ENCODE data around the gene SPEM3.

Gene SPEM3

DNA sequence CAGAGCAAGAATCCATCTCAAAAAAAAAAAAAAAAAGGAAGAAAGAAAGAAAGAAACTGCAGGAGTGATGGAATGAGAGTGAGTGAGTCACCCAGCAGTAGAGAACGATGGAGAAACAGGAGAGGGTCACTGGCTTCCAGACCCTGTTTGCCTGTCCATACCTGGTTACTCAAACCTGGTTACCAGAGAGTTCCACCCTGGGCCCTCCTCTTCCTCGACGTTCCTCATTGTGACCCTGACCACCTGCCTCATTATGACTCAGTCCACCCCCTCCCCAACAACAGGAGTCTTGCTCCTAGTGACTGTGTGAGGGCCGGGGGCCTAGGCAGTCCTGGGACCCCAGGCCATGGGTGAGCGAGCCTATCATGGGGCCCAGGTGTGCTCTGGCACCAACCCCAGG lies at the start of gene SPEM3:
SPEM3 (plus strand) TSS at position 301 of the 400 bp plus-strand sequence; CDS start at position 347, 46 bp downstream.
- no peak for DNase-seq

DNA sequence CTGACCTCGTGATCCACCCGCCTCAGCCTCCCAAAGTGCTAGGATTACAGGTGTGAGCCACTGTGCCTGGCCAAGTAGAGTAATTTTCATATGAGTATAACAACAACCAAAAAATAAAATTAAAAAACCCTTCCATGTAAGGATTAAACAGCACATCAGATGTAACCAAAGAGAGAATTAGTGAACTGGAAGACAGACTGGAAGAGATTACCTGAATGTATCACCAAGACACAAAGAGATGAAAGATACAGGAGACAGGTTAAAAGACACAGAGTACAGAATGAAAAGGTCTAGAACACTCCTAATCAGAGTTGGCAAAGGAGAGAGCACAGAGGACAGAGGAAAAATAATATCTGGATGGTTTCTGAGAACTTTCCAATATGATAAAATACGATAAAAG lies 49.5 kb upstream of the SPEM3 start:
- DNase-seq: no peak

GRCh38 chr17:7380321-7380720 lies 48.3 kb upstream of the SPEM3 start:
- no peak for DNase-seq

- DNase-seq: no peak
Measured at GRCh38 chr17:7380855-7381683, 47.6 kb upstream of the SPEM3 start, which contains the start of gene TNK1. Gene TNK1, plus strand, starts transcription at chr17:7381089. Its CDS starts 1,838 bp downstream, at chr17:7382927.

- DNase-seq: no peak
Measured at GRCh38 chr17:7382901-7383300, 45.8 kb upstream of the SPEM3 start.

- no peak for DNase-seq
Measured at GRCh38 chr17:7383371-7383741, 45.3 kb upstream of the SPEM3 start.

DNA sequence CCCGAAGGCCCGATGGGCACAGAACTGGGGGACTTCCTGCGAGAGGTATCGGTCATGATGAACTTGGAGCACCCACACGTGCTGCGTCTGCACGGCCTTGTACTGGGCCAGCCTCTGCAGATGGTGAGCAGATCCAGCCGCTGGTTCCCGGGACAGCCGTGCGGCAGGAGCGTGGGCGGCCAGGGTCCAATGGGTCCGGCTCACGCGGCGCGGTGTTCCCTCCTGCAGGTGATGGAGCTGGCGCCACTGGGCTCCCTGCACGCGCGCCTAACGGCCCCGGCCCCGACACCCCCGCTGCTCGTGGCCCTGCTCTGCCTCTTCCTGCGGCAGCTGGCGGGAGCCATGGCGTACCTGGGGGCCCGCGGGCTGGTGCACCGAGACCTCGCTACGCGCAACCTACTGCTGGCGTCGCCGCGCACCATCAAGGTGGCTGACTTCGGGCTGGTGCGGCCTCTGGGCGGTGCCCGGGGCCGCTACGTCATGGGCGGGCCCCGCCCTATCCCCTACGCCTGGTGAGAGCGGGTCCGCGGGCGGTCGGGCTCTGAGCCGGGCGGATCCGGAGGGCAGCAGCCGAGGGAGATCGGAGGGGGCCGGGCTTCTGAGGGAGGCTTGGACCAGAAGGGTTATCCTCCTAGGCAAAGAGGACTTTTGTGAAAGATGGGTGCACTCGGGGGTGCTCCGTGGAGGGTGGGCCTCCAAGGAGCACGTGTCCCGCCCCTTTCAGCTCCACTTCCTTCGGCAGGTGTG lies 44.7 kb upstream of the SPEM3 start:
- DNase-seq: peak; percentile 78

DNA sequence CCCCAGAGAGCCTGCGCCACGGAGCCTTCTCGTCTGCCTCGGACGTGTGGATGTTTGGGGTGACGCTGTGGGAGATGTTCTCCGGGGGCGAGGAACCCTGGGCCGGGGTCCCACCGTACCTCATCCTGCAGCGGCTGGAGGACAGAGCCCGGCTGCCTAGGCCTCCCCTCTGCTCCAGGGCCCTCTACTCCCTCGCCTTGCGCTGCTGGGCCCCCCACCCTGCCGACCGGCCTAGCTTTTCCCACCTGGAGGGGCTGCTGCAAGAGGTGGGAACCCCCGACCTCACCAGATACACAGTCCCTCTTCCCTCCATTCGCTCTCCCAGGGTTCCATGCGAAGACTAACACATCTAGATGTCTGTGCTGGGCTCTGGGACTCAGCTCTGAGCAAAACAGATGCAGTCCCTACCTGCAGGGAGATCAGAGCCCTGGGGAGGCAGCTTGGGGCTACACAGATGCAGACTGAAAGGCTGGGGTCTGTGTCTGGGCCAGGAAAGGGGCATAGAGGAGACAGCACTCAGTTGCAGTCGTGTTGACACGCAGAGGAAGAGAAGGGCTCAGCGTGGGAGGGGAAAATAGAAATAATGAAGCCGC lies 44.1 kb upstream of the SPEM3 start:
- no peak for DNase-seq

DNA sequence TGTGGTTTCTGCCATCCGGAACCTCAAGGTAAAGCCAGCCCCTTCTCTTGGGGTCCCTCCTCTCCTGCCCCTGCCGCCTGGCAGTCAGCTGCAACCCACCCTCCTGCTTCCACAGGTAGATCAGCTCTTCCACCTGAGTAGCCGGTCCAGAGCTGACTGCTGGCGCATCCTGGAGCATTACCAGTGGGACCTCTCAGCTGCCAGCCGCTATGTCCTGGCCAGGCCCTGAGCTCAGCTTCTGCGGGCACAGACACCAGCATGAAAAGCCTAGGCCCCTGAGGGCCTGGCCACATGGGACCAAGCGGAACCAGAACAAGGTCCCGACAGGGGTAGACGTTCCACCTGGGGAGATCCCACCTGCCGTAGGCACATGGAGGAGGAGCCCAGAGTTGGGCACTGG lies 39.8 kb upstream of the SPEM3 start:
- no peak for DNase-seq

DNA sequence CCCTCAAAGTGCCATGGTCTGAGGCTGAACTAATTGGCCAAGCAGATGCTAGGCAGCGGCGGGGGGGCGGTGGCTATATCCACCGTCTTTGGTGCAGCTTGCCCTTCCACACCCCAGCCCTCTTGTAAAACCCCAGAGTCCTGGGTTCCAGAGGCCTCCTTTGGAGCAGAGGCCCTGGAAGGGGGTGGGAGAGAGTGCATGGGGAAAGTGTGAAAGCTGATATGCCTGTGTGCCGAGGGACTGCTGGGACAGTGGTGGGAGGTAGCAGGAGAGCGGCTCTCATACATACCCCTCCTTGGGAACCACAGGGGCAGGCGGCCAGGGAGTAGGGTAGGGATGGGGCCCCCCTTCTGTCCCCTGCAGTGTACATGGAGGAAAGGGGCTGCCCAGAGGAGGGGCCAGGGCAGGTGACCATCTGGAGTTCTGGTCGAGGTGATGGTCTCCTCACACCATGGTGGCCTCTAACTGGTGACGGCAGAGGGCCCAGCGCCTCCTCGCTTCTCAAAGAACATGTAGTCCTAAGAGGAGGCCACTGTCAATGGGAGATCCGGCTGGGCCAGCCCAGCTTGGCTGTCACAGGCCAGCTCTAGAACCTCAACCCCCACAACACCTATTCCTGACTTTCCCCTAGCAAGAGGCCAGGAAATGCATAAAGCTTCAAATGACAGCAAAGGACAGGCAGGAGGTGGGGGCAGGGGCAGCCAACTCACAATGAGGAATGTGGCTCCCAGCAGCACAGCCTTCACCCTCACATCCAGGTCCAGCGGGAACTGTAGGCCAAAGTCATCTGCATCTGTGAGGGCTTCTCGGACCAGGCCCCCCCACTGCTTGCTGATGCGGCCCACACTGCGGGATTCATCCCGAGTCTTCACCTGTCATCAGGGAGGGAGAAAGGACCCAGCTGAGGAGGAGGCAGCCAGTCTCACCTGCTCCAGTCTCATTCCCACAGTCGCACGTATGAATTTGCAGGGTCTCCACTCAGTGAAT lies 38.4 kb upstream of the SPEM3 start:
- no peak for DNase-seq

GRCh38 chr17:7391307-7391706 lies 37.4 kb upstream of the SPEM3 start:
- no peak for DNase-seq

DNA sequence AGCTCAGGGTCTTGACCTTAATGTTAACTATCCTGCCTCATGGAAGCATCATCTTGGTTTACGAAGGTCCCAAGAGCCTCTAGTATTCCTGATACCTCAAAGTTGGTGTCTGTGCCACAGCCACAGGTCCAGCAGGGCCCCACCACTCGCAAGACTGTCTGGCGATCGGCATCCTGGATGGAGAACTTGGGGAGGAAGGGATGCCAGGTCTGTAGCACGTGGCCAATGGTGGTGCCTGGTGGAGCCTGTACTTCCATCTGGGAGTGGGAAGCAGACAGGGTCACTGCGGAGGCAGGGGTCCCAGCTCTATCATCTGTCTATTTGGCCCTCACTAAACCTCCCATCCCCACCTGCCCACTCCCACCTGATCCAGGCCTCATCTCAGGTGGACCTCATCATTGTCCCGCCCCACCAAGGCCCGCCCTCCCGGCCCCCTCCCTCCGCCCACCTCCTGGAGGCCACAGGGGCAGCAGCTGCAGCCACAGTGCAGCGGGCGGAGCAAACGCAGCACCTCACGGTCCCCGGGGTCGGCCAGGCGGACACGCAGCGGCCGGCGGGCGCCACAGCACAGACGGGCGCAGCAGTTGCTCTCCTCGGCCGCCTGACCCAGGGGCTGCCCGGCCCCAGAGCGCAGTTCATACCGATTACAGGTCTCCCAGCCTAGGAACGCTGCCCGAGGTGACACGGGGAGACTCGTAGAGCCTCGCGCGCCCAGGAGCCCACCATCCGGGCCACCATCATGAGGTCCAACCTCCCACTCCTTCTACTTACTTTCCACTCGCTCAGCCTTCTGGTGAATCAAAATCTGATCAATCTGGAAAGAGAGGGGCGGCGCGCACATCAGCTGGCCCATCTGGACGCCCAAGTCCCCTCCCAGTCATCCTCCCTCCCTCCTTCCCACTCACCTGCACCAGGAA lies 35.7 kb upstream of the SPEM3 start:
- DNase-seq: no peak

DNA sequence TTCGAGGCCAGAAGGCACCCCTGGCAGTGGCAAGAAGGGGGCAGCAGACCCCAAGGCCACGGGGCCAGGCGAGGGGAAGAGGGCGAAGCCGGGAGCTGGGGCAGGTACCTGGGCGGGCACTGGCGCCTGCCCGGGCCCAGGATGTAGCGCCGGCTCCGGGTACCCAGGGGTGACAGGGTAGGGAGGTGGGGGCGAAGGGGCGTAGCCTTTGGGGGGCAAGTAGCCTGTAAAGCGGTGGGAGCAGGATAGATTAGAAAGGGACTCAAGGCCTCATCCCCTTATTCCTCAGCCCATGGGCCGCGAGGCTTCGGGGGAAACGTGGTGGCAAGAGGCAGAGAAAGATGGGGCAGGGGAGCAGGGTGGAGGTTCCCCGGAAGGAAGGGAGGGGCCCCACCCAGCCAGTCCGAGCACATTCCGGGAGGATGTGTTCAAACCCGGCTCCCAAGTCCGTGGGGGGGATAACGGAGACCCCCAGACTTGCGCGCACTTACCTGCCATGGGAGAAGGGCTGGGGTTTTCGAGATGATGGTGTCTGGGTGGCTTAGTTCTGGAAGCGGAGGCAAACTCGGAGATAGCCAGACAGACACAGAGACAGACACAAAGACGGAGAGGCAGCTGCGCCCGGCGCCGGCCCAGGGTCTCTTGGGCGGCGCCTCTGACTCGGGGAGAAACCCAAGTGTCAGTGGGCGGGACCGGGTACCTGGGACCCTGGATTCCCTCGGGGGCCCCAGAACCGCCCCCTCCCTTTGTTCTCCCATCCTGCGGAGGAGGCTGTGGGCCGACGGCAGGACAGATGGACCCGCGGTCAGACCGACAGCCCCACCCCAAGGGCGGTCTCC lies 34.8 kb upstream of the SPEM3 start:
- peak; percentile 80 for DNase-seq

DNA sequence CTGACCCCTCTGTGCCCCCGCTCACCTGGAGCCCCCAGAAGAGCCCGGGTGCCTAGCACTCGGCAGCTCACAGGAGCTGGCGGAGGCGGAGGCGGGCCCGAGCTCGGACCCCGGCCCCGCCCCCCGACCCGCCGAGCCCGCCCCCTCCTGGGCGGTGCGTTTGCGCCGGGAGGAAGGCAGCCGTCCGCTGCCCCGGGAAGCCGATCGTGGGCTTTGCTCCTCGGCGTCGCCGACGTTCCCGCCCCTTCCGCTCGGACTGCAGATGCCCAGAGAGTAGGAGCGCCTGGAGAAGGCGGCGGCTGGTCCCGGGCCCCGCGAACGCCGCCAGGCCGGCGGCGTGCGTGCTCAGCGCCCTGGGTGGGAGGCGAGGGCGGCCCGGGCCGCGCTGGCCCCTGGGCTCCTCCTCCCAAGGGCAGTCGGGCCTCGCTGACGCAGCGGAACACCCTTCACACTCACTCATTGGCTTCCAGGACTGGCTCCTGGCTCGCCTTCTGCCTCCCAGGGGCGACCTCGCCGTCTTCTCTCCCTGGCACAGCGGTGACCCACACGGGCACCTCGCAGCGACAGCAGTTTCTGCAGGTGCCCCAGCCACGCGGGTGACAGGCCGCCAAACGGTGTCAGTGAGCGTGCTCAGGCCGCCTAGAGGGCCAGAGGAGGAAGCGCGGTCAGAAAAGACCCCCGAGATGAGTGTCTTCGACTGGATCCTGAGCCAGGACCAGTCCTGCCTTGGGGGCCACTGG lies 34.0 kb upstream of the SPEM3 start, which contains the start of gene PLSCR3:
PLSCR3 (minus strand) TSS at position 74 of the 740 bp plus-strand sequence. CDS start 415 bp downstream, outside the sequence.
- peak; percentile 81 for DNase-seq

GRCh38 chr17:7396147-7396546 lies 32.5 kb upstream of the SPEM3 start:
- DNase-seq: no peak

DNA sequence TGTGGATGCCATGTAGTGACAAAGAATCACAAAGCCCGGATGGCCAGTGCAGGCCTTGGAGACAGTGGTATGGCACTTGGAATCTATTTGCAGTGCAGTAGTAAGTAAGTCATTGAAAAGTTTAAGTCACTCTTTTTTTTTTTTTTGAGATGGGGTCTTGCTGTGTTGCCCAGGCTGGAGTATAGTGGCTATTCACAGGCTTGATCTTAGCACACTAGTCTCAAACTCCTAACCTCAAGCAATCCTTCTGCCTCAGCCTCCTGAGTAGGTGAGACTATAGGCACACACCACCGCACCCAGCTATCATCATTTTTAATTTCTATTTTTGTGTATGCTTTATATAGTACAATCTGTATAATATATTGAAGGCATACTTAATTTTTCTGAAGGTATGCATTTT lies 30.0 kb upstream of the SPEM3 start:
- no peak for DNase-seq

DNA sequence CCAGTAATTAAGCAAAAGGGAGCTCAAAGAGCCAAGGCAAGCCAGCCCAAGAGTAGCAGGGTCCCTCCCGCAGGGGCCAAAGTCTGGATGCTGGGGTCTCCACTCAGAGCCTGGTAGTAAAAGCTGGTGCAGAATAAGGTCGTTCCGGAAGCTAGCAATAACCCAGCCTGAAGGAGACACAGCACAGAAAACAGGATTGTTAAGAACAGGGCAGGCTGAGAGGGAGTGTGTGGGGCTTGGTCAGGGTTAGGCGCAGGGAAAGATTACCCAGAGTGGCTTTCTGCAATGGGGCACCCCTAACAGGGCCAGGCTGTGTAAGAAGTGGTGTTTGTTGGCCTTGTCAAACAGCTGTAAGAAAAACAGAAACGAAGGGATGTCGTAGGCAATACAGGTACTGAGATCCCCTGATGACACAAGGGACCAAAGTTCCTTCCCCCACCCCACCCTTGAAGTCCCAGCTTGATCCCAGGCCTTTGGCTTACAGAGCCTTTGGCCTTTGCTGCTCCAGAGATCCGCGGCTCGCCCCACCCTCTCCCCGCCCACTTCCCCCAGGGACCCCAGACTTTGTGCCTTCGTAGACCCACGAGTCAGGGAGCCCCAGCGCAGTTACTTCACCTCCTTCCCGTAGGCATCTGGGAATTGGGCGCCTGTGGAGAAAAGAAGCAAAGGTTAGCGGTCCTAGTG lies 25.5 kb upstream of the SPEM3 start:
- DNase-seq: peak; percentile 4

DNA sequence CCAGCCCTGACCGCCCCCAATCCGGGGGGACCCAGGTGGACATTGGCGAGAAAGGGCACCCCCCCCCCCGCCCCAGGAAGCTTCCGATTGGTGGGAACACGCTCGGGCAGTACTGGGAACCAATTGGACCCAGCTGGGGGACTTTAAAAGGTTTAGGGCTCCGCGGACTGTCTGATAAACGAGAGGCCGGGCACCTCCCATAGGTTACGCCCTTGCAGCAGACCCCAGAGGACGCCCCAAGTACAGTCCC lies 25.0 kb upstream of the SPEM3 start:
- DNase-seq: no peak

Measured in CD4-positive, alpha-beta T cell treated with Interferon gamma for 1 hour (primary cell).